ENCODE results near the gene CTU2.

DNA sequence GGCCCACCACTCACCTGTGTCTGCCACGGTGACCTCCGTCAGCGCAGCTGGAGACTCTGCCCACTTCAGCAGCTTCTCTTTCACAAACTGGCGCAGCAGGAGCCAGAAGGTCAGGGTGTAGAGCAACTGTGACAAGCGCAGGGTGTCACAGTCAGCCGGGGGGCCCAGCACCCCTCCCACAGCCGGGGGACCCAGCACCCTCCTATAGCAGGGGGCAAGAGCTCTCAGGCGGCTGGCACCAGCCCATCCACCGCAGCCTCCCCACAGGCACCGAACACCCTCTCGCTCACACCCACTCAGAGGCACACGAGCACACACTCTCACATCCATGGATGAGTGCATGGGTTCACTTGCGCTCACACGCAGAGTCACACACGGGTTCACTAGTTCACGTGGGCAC lies 28.8 kb downstream of the CTU2 start:
- TF ChIP-seq, protein P1, sequence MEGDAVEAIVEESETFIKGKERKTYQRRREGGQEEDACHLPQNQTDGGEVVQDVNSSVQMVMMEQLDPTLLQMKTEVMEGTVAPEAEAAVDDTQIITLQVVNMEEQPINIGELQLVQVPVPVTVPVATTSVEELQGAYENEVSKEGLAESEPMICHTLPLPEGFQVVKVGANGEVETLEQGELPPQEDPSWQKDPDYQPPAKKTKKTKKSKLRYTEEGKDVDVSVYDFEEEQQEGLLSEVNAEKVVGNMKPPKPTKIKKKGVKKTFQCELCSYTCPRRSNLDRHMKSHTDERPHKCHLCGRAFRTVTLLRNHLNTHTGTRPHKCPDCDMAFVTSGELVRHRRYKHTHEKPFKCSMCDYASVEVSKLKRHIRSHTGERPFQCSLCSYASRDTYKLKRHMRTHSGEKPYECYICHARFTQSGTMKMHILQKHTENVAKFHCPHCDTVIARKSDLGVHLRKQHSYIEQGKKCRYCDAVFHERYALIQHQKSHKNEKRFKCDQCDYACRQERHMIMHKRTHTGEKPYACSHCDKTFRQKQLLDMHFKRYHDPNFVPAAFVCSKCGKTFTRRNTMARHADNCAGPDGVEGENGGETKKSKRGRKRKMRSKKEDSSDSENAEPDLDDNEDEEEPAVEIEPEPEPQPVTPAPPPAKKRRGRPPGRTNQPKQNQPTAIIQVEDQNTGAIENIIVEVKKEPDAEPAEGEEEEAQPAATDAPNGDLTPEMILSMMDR (IDR thresholded peaks at IDR 0.05): no peak
- TF ChIP-seq EP300 (IDR thresholded peaks at IDR 0.05): no peak

Measured in gastroesophageal sphincter (tissue), 3 donors.